Measurements from ENCODE around the gene CYFIP1.

The CYFIP1 gene

GRCh38 chr15:22819651-22820050, 160.5 kb downstream of the CYFIP1 start:
- Histone ChIP-seq H3K4me3 (no peak overlapping the region), H3K27ac (no peak overlapping the region)
- DNase-seq (ENCODE audit: low spot score), result no peak
- TF ChIP-seq CTCF (IDR thresholded peaks at IDR 0.05), result no peak

Measured in coronary artery (tissue), 2 donors.